HG03095 (cell line): ENCODE results near the gene DLGAP5.

Experiments
- ATAC-seq: cut with Tn5 transposase; IDR thresholded peaks from one replicate; pipeline ENCODE4 v1.9.1; 2021; ENCODE audit warnings: moderate library complexity; ENCODE audit not compliant: unreplicated experiment

The DLGAP5 gene

DNA sequence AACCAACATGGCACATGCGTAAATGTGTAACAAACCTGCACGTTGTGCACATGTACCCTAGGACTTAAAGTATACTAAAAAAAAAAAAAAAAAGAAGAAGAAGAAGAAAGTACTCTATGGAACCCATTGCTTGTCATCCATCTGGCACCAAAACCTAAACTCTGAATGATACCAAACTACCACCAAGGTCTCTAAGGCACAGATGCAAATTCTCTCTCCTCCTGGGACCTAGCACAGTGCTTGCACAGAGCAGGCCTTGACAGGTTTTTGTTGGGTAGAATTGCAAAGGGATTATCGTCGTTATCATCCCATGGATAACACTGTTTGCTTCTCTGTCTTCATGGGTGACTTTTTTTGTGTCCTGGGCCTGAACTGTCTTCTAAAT, 75.5 kb downstream of the DLGAP5 start:
- no peak for ATAC-seq

- ATAC-seq: no peak
These were observed 75.9 kb downstream of the DLGAP5 start for GRCh38 chr14:55115460-55115859.

- ATAC-seq: no peak
These were observed 76.7 kb downstream of the DLGAP5 start for GRCh38 chr14:55114720-55115119.

GRCh38 chr14:55111122-55111708, 80.2 kb downstream of the DLGAP5 start:
- ATAC-seq: no peak

DNA sequence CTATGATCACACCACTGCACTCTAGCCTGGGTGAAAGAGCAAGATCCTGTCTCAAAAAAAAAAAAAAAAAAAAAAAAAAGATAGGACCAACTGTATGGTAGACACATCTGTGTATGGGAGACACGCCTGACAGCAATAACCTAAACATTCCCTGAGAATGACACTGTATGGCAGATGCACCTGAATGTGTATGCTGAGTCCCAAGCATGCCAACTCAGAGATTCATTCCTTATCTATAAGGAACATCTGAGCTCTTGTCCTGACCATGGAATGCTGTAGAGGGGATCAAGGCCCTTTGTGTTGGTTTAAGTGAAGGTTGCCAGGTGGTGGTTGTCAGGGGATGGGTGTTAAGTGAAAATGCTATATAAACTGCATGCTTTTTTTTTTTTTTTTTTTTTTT, 81.5 kb downstream of the DLGAP5 start:
- no peak for ATAC-seq

GRCh38 chr14:55107766-55108554, 83.4 kb downstream of the DLGAP5 start:
- ATAC-seq: no peak

- ATAC-seq: no peak
These were observed 85.4 kb downstream of the DLGAP5 start for GRCh38 chr14:55105991-55106390.

GRCh38 chr14:55103971-55104954, 87.1 kb downstream of the DLGAP5 start:
- no peak for ATAC-seq

- peak; percentile 36 for ATAC-seq
These were observed 88.3 kb downstream of the DLGAP5 start for GRCh38 chr14:55103005-55103640.

DNA sequence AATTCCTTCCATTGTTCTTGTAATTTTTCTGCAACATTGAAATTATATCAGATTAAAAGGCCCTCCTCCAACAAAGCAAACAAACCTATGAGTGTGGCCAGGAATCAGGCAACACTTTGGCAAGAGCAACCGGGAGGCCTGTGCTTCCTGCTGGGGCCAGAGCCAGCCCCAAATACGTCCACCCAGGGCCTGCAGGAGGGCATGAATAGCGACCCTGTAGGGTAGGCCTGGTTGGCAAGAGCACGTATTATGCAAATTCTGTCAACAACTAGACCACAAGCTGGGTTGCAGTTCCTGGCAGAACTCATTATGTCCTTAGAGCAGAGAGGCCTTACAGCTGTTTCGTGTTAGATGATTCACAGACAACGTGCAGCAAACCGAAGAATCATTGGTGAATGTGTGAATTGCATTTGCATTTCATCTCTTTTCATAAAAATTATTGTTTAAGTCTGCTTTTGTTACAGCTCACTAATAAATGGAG, 89.2 kb downstream of the DLGAP5 start:
- peak; percentile 51 for ATAC-seq

GRCh38 chr14:55101698-55102097, 89.7 kb downstream of the DLGAP5 start:
- no peak for ATAC-seq

- no peak for ATAC-seq
These were observed 91.6 kb downstream of the DLGAP5 start for GRCh38 chr14:55099756-55100155.

DNA sequence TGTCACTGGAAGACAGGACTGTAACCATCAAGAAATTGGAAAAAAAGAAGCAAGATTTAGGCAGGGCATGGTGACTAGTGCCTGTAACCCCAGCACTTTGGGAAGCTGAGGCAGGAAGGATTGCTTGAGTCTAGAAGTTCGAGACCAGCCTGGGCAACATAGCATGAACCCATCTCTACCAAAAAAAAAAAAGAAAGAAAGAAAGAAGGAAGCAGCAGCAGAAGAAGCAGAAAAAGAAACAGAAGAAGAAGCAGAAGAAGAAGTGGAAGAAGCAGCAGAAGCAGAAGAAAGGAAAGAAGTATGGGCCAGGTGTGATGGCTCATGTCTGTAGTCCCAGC, 92.9 kb downstream of the DLGAP5 start:
- ATAC-seq: no peak
